ENCODE data around the gene THSD7A.

DNA sequence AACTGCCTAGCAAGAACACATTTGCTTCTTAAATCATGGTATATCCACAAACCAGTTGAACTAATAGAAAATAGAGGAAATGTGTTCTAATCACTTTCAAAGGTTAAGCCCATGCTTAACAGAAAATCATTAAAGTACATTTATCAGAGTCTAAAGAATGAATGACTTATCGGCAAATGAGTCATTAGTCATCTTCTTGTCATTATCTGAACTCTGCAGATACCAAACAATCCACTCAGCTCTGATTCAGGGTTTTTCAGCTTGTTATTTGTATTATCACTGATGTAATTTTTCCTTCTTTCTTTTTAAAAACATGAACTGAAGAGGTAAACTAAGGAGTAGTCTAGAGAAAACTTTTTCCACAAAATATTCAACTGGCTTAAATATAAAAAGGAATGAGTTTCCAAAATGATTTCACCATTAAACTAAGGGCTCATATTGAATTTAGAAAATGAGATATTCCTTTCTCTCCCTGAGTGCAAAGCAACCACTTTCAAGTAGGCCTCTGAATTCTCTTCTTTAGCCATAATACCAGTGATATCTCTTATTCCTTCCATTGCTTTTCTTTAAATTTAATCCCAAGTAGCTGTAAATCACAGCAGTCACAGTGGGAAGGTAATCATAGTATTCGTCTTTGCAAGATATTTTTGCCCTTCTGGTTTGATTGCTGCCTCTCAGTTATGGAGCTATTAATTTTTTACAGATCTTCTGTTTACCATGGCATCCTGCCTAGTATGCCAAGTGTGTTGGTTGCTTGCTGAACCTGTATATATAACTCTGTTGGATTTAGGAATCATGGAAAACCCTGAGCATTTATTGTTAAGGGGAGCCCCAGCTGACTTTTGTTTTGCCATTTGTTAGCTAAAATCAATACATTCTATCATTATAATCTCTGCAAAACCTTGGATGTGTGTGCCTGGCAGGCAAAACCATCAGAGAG, 125.1 kb downstream of the THSD7A start:
- TF ChIP-seq TCF12 (IDR thresholded peaks at IDR 0.05; ENCODE audit: low read depth, low read length) (no peak), BCL11A (IDR thresholded peaks at IDR 0.05; ENCODE audit: low read depth in 2 of 2, low read length in 2 of 2) (no peak), MAFK (IDR thresholded peaks at IDR 0.05; ENCODE audit: low read depth, low read length) (no peak), POLR2A (IDR thresholded peaks at IDR 0.05; ENCODE audit: control extremely low read depth in 1 of 2, low read depth in 2 of 2, low read length in 2 of 2) (no peak), ZNF274 (IDR thresholded peaks at IDR 0.05; ENCODE audit: borderline replicate concordance, extremely low read depth, low read length) (no peak)
- TF ChIP-seq, protein P1, sequence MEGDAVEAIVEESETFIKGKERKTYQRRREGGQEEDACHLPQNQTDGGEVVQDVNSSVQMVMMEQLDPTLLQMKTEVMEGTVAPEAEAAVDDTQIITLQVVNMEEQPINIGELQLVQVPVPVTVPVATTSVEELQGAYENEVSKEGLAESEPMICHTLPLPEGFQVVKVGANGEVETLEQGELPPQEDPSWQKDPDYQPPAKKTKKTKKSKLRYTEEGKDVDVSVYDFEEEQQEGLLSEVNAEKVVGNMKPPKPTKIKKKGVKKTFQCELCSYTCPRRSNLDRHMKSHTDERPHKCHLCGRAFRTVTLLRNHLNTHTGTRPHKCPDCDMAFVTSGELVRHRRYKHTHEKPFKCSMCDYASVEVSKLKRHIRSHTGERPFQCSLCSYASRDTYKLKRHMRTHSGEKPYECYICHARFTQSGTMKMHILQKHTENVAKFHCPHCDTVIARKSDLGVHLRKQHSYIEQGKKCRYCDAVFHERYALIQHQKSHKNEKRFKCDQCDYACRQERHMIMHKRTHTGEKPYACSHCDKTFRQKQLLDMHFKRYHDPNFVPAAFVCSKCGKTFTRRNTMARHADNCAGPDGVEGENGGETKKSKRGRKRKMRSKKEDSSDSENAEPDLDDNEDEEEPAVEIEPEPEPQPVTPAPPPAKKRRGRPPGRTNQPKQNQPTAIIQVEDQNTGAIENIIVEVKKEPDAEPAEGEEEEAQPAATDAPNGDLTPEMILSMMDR (IDR thresholded peaks at IDR 0.05; ENCODE audit: control extremely low read depth in 1 of 3, insufficient read depth in 1 of 3, low read depth in 1 of 3, low read length in 3 of 3), result no peak
- TF ChIP-seq, protein P2, sequence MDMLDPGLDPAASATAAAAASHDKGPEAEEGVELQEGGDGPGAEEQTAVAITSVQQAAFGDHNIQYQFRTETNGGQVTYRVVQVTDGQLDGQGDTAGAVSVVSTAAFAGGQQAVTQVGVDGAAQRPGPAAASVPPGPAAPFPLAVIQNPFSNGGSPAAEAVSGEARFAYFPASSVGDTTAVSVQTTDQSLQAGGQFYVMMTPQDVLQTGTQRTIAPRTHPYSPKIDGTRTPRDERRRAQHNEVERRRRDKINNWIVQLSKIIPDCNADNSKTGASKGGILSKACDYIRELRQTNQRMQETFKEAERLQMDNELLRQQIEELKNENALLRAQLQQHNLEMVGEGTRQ (IDR thresholded peaks at IDR 0.05; ENCODE audit: low read length), result no peak

Data from H1 (cell line).